ENCODE results near the gene STARD8.

DNA sequence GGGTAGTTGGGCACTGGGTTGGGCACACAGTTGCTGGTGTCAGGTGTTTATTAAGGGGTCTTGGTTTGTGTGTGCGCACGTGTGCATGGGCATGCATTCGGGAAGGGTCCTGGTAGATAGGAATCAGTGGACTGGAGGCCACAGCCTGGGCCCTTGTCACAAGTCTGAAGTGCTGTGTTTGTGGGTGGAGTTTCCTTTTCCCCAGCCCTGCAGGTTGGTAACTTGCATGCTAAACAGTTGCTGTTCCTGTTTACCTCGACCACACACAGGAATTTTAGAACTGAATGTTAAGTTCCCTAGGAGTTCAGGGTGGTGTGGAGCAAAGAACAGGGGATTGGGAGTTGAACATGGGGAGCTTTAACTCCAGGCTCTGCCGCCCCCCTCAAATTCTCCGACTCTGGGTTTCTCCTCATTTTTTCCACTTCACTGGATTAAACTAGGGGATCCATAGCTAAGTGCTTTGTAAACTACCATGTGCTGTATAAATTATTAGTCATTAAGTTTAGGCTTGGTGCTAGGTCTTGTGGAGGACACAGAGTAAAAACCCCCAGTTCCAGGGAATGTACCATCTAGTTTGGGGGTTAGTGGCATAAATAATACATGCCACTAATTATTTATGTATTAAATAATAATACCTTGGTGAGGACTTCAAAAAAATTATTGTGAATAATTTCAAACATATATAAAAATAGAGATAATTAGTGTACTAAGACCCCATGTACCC is 49.0 kb downstream of the STARD8 start:
- TF ChIP-seq CTCF (IDR thresholded peaks at IDR 0.05; ENCODE audit: low read depth, low read length) (no peak), POLR2A (IDR thresholded peaks at IDR 0.05; ENCODE audit: extremely low read depth, insufficient read length) (no peak)
